Pons (tissue), 1 donor: ENCODE measurements around the gene LRTM2.

Experiments used
- DNase-seq: peaks from one replicate; pipeline ENCODE4 v3.0.0-alpha.2; 2016; ENCODE audit warnings: low spot score

The LRTM2 gene

GRCh38 chr12:1864867-1865266 lies 44.5 kb downstream of the LRTM2 start:
- DNase-seq, result no peak

- DNase-seq, result no peak
Observed at GRCh38 chr12:1865284-1865866, 45.0 kb downstream of the LRTM2 start.

- no peak for DNase-seq
Observed at GRCh38 chr12:1869145-1869544, 48.8 kb downstream of the LRTM2 start.

GRCh38 chr12:1870086-1870485 lies 49.7 kb downstream of the LRTM2 start:
- no peak for DNase-seq

GRCh38 chr12:1870998-1871917 lies 50.9 kb downstream of the LRTM2 start:
- DNase-seq, result no peak

- DNase-seq, result no peak
Observed at GRCh38 chr12:1872001-1872400, 51.6 kb downstream of the LRTM2 start.

- DNase-seq, result no peak
Observed at GRCh38 chr12:1872448-1872847, 52.1 kb downstream of the LRTM2 start.

GRCh38 chr12:1873531-1874510 lies 53.5 kb downstream of the LRTM2 start:
- DNase-seq, result no peak

- DNase-seq, result no peak
Observed at GRCh38 chr12:1875608-1876007, 55.2 kb downstream of the LRTM2 start.

- no peak for DNase-seq
Observed at GRCh38 chr12:1876086-1876485, 55.7 kb downstream of the LRTM2 start.

GRCh38 chr12:1877169-1877878 lies 57.0 kb downstream of the LRTM2 start:
- DNase-seq, result no peak

GRCh38 chr12:1878214-1878613 lies 57.8 kb downstream of the LRTM2 start:
- DNase-seq, result no peak

- no peak for DNase-seq
Observed at GRCh38 chr12:1878695-1879094, 58.3 kb downstream of the LRTM2 start.

GRCh38 chr12:1879633-1880032 lies 59.3 kb downstream of the LRTM2 start:
- DNase-seq, result no peak

- no peak for DNase-seq
Observed at GRCh38 chr12:1880153-1880845, 59.9 kb downstream of the LRTM2 start.

GRCh38 chr12:1880876-1881275 lies 60.5 kb downstream of the LRTM2 start:
- no peak for DNase-seq

- no peak for DNase-seq
Observed at GRCh38 chr12:1881301-1881700, 60.9 kb downstream of the LRTM2 start.

GRCh38 chr12:1881936-1882335 lies 61.6 kb downstream of the LRTM2 start:
- DNase-seq, result no peak

- DNase-seq, result no peak
Observed at GRCh38 chr12:1882405-1882804, 62.0 kb downstream of the LRTM2 start.

GRCh38 chr12:1882850-1883470 lies 62.6 kb downstream of the LRTM2 start:
- no peak for DNase-seq

GRCh38 chr12:1883513-1883912 lies 63.1 kb downstream of the LRTM2 start:
- DNase-seq, result no peak
